Gastrocnemius medialis (tissue), 4 donors: ENCODE data around the gene SS18L1.

Experiments
- CTCF ChIP-seq, 5 experiments: fragments of 450-650 bp in 3 of 5; fragments of 200-600 bp in 2 of 5; sonication (generic) in 2 of 5; IDR thresholded peaks in 4 of 5; conservative IDR thresholded peaks in 1 of 5; 1 replicate in 4 of 5; 2 replicates in 1 of 5; pipeline ENCODE4 v1.5.1; 2016 to 2019; ENCODE audit warnings: antibody characterized with exemption in 5 of 5, mild to moderate bottlenecking in 3 of 5, moderate library complexity in 3 of 5
- POLR2A ChIP-seq, 2 donors: fragments of 450-650 bp; IDR thresholded peaks; one replicate each; pipeline ENCODE4 v1.6.1; 2017; ENCODE audit warnings: antibody characterized with exemption in 2 of 2, mild to moderate bottlenecking in 2 of 2, moderate library complexity in 2 of 2

- no peak for TF ChIP-seq CTCF (IDR thresholded peaks at IDR 0.05 in 4 of 5, conservative IDR thresholded peaks at IDR 0.05 in 1 of 5)
- no peak for TF ChIP-seq POLR2A (IDR thresholded peaks at IDR 0.05)
Measured at GRCh38 chr20:62160253-62160652, 16.7 kb downstream of the SS18L1 start.
